ENCODE measurements around the gene SHFL.

SHFL gene

DNA sequence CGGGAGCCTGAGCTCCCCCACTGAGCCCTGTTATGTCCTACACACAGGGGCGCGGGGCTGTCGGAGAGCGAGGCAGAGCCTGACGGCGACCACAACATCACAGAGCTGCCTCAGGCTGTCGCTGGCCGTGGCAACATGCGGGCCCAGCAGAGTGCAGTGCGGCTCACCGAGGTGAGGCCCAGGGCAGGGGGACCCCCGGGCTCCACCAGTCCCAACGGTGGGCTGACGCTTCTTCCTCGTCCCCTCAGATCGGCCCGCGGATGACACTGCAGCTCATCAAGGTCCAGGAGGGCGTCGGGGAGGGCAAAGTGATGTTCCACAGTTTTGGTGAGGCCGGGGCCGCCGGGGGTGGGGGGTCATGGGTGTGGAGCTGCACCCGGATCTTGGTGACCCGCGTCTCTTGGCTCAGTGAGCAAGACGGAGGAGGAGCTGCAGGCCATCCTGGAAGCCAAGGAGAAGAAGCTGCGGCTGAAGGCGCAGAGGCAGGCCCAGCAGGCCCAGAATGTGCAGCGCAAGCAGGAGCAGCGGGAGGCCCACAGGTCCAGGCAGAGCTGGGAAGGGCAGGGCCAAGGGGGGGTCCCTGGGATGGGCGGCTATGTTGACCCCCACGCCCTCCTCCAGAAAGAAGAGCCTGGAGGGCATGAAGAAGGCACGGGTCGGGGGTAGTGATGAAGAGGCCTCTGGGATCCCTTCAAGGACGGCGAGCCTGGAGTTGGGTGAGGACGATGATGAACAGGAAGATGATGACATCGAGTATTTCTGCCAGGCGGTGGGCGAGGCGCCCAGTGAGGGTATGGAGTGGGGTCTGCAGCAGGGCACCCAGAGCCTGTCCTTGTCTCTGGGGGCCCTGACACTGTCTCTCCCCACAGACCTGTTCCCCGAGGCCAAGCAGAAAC lies 24.2 kb downstream of the SHFL start:
- no peak for DNase-seq

DNA sequence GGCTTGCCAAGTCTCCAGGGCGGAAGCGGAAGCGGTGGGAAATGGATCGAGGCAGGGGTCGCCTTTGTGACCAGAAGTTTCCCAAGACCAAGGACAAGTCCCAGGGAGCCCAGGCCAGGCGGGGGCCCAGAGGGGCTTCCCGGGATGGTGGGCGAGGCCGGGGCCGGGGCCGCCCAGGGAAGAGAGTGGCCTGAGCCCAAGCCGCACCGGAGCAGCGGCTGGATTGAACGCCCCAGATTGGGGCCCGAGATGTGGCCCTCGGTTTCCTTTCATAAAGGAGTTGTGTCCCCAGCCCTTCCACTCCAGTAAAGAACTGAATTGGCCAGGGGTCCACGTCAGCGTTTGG lies 24.8 kb downstream of the SHFL start:
- no peak for DNase-seq

DNA sequence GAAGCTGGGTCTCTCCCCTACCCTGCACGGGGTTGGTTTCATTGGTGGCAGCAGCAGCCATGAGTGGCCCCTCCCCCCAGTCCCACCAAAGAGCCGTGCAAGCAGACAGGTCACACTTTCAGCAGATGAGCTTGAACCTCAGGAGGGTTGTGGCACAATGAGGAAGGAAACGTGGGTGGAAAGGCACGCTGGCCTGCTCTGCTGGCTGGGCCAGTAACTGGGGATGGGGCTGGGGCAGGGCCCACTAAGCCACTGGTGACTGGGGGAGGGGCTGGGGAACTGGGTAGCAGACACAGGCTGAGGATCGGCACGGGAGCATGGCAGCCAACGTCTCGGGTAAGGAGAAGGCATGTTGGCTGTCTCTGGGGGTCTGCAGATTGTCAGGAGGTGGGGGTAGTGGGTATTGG lies 25.3 kb downstream of the SHFL start, which contains the start of gene P2RY11:
Gene P2RY11, plus strand, starts transcription at position 289 of the 407 bp plus-strand sequence. Its CDS starts 29 bp downstream, at position 318.
- DNase-seq = no peak

DNA sequence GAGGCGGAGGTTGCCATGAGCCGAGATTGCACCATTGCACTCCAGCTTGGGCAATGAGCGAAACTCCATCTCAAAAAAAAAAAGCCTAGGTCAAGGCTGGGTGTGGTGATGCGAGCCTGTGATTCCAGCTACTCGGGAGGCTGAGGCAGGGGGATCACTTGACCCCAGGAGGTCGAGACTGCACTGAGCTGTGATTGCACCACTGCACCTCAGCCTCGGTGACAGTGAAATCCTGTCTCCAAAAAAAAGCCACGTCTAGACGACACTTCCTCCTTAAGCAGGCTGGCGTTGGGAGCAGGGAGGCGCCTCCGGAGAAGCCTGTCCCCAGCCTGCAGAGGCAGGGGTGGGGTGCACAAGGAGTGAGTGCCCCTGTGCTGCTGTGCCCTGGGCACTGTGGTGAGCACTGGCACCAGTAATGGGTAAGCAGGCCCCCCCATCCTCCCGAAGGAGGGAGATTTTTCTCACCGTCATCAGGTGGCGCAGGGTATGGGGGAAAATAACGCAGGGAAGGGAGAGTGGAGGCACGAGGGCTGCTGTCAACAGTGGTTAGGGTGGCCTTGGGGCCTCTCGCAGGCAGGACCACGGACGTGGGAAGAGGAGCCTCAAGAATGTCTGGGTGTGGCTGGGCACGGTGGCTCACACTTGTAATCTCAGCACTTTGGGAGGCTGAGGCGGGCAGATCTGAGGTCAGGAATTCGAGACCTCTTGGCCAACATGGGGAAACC lies 26.1 kb downstream of the SHFL start:
- DNase-seq = no peak

DNA sequence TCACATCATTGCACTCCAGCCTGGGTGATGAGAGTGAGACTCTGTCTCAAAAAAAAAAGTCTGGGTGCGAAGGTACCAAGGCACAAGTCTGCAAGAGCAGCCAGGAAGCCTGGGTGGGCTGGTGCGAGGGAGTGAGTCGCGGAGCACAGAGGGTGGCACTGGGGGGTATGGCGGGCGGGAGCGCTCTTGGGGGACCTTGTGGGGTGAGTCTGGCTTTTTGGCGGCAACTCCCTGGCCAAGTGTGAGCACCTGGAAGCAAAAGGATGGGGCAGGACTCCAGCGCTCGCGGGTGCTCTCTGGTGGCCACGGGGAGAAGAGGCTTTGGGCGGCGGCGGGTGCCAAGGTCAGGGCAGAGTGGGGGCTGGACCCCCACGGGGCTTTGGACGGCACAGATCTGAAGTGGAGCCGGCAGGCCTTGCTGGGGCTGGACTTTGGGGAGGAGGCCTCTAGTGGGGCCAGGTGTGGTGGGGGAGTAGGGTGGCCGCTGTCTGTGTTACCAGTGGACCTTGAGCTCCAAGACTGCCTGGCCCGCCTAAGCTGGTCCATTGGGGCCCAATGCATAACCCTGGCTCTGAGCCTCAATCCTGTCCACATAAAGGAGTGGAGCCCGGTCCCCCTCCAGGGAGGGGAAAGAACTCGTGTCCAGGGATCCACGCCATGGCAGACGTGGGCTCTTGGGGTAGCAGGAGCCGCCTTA lies 26.9 kb downstream of the SHFL start:
- no peak for DNase-seq

DNA sequence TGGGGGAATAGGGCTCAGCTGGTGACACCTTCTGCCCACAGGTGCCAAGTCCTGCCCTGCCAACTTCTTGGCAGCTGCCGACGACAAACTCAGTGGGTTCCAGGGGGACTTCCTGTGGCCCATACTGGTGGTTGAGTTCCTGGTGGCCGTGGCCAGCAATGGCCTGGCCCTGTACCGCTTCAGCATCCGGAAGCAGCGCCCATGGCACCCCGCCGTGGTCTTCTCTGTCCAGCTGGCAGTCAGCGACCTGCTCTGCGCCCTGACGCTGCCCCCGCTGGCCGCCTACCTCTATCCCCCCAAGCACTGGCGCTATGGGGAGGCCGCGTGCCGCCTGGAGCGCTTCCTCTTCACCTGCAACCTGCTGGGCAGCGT lies 27.5 kb downstream of the SHFL start:
- DNase-seq = no peak

DNA sequence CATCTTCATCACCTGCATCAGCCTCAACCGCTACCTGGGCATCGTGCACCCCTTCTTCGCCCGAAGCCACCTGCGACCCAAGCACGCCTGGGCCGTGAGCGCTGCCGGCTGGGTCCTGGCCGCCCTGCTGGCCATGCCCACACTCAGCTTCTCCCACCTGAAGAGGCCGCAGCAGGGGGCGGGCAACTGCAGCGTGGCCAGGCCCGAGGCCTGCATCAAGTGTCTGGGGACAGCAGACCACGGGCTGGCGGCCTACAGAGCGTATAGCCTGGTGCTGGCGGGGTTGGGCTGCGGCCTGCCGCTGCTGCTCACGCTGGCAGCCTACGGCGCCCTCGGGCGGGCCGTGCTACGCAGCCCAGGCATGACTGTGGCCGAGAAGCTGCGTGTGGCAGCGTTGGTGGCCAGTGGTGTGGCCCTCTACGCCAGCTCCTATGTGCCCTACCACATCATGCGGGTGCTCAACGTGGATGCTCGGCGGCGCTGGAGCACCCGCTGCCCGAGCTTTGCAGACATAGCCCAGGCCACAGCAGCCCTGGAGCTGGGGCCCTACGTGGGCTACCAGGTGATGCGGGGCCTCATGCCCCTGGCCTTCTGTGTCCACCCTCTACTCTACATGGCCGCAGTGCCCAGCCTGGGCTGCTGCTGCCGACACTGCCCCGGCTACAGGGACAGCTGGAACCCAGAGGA lies 28.0 kb downstream of the SHFL start:
- DNase-seq = no peak

DNA sequence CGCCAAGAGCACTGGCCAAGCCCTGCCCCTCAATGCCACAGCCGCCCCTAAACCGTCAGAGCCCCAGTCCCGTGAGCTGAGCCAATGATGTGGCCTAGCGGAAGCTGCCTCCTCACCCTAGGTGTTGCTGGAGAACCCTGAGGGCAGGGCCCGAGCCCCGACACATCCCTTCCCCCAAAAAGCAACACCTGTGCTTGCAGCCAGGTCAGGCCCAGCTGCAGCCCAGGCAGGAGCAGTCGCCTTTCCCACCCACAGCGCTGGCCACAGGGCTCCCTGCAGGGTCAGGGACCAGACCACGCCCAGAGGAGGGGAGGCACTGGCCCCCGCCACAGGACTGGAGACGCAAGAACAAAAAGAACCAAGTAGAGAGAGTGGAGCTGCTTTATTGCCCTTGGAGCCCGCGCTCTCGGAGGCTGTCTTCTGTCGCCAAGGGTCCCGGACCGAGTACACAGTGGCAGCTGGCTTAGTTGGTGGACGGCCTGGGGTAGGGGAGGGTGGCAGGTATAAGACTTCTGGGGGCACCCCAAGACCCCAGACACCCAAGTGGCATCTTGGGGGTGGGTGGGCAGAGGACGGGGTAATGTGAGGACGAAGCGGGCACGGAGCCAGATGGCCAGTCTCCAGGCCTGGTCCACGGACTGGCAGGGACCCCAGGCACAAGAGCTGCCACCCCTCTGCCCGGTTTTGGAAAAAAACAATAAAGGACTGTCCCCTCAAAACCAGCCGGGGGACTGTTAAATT lies 28.7 kb downstream of the SHFL start:
- no peak for DNase-seq

DNA sequence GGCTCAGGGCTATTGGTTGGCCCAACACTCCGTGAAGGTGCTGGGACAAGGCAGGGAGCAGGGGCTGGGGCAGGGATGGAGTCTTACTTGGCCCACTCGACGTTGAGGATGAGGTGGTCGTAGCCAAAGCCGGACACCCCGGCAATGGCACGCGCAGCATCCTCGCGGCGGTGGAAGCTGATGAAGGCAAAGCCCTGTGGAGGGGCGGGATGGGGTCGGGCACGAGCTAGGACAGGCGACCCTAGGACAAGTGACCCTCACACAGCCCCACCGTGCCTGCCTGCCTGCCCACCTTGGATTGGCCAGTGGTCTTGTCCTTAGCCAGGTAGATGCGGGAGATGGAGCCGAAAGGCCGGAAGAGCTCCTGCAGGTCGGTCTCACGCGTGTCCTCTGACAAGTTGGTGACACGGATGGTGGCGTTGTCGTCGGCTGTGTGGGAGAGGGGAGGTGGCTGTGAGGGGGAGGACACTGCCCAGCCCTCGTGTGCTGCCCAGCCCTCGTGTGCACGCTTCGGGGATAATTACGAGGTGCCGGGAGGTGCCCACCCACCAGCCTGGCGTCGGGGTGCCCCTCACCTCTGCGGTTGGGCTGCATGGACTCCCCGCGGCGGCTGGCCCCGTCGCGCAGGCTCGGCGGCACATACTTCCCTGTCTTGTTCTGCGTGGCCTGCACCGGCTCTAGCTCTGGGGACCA lies 29.4 kb downstream of the SHFL start:
- no peak for DNase-seq

DNA sequence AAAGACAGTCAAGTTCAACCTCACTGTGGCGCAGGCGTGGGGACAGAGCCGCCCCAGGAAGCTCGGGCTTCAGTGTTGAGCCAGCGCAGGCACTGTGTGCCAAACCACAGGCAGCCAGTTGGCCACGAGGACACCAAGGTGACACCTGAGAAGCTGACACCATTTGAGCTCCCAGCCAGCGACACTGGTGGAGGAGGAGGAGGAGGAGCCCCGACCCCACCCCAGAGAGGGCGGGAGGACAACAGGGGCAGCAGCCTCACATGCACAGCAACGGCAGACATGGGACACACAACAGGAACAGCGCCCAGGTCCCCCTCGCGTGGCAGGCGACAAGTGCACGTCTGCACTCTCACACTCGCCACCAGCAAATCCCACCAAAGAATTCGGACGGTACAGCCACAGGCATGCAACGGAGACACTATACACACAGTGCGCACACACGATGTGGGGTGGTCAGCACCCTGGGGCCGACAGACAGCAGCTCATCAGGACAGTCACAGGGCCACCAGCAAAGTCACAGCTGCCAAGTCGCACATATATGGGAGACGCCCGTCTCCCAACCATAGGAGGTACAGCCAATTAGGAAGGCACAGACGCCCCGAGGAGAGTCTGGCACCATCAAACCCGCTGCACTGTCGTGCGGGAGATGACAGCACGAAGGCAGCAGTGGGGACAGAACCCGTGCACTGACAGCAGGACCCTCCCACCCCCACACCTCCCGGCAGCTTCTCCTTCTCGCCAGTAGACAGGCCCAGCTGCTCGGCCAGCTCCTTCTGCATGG lies 30.2 kb downstream of the SHFL start:
- no peak for DNase-seq

DNA sequence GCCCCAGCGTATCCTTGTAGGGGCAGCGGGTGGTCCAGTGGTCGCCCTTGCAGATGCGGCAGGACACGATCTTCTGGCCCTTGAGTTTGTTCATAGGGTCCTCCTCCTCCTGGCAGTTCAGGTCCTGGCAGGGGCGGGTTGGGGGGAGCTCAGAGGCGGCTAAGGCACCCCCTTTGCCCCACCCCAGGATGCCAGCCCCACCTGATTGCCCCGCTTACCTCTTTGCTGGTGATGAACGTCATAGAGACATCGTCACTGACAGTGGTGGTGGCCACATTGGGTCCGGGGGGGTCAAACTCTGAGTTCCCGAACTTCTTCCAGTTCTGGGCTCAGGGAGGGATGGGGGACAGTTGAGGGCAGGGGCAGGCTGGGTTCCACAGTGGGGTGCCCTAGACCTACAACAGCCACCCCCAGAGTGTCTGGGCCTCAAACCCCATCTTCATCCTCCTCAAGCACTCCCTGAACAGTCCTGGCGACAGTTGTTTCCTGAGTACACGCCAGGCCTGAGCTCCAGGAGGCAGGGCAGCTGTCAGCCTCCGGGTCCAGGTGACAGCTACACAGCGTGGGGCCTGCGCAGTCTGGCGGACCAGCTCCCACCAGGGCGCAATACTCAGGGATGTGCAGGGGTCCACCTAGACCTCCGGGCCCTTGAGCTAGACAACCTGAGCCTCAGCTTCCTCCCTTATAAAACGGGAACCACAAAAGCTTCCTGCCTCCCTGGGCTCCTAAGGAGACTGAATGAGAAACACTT lies 30.9 kb downstream of the SHFL start:
- no peak for DNase-seq

DNA sequence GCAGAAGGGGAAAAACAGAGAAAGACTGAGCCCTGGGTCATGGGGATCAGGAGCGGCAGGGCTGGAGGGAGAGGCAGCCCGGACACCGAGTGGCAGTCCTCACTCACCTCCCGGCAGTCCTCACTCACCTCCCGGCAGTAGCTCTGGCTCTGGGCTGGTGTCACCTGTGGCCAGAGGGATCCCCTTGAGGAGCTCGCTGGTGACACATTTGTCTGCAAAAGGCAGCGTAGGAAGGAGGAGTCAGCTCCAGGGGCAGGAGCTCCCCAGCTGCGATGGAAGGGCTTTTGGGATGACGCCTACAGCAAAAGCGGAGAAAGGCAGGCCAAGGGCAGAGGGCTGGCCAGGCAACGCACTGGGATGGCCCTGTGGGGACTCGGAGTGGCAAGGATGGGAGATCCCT lies 32.8 kb downstream of the SHFL start:
- no peak for DNase-seq

DNA sequence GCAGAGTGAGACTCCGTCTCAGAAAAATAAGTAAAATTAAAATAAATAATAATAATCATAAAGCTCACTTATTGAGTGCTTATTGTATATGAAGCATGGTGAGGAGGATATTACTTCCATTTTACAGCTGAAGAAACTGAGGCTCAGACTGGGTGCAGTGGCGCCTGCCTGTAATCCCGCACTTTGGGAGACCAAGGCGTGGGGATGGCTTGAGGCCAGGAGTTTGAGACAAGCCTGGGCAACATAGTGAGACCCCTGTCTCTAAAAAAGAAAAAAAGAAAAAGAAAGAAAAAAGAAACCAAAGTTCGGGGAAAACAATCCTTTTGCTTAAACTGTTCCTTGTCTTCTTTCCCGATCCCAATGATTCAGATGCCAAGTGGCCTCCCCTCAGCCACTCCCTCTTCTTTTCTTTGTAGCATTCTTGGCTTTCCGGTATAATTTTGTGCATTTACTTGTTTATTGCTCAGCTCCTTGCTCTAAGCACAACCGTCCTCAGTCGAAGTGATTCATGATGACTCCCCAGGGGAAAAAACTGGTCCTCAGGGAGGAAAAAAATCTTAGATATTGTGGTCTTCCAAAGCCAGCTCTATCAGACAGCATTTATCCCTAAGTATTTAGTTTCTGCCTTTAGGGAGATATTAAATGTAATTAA lies 34.5 kb downstream of the SHFL start:
- DNase-seq = no peak

DNA sequence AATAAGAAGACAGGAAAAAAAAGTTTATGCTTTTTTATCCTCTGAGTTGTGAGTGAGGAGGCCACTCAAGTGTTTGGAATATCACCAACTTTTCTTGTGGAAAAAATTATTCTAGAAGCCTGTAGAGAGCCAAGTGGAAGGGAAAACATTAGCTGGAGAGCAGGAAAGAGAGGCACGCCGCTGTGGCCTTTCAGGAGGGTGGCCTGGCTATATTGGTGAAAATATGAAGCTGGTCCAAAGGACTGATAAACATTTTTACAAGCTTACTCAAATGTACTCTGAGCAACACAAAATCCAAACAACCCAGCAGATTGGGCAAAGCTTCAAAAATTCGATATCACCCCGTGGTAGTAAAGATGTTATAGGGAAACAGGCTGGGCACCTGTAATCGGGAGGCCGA lies 35.9 kb downstream of the SHFL start:
- DNase-seq = no peak

DNA sequence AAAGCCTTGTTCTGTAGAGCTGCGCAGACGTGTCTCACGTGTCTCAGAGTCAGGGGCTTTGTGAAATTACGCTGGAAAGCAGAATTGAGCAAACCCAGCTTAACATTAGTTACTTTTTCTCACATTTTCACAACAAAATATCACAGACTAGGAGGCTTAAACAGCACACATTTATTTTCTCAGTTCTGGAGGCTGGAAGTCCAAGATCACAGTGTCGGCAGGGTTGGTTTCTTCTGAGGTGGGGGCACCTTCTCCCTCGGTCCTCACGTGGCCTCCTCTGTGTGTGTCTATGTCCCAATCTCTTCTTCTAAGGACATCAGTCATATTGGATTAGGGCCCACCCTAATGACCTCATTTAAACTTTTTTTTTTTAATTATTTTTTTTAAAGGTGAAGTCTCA lies 38.3 kb downstream of the SHFL start:
- DNase-seq = no peak

DNA sequence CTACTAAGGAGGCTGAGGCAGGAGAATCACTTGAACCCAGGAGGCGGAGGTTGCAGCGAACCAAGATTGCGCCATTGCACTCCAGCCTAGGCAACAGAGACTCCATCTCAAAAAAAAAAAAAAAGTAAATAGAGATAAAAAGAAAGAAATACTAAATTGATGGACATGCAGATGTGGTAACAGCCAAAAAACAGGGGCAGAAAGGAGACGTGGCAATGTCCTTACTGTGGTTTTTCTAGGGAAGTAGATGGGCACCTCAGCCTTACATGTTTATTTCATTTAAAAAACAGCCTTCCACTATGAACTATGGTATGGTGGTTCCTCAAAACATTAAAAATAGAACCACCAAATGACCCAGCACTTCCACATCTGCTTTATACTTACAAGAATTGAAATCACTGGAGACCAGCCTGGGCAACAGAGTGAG lies 40.1 kb downstream of the SHFL start:
- no peak for DNase-seq

DNA sequence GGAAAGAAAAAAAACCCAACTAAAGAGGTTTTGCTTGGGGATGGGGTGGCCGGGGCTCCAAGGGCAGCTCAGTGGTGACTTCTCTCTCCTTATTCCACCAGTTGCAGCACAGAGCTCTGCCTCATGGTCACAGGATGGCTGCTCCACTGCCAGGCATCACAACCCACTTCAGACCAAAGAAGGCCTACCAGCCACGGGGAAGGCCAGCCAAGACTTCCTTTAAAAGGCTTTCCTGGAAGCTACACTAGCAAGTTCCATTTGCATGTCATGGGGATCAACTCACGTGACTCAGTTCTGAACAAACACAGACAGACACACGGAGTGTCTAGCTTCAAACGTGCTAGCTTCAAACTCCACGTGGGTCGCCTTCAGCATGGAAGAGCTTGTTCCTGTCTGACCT lies 46.8 kb downstream of the SHFL start:
- DNase-seq = no peak

DNA sequence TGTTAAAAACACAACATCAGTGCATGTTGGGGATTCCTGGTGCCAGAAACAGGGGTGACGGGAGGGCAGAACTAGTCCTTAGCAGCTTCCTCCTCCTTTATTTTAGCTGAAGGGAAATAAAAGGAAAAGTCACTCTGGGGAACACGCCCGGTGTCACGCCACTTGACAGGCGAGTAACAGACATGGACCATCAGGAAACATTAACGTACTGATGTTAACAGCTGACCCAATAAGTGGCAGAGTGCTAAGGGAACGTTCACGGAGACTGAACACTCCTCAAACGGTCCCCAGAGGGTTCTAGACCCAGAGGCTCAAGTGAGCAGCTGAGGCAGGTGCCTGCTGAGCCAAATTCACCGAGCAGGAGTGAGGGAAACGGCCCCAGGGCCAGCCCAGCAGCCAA lies 47.5 kb downstream of the SHFL start:
- peak; percentile 72 for DNase-seq

DNA sequence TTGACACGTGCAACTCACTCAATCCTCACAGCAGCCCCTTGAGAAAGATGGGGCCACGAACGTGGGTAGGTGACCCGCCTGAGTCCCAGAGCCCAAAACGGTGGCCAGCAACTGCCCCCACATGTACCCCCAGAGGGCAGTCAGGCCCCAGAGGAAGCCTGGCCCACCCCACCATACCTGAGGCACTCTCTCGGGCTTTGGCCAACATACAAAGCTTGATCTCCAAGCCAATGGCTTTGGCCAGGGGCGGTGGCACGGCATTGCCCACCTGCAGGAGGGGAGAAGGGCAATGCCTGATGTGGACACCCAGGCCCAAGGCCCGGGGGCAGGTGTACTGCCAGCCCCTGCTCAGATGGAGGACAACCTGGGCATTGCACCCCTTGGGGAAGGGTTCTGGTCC lies 47.9 kb downstream of the SHFL start:
- no peak for DNase-seq
